Measurements from ENCODE around the gene SND1.

GRCh38 chr7:127840226-127840951 is 188.4 kb downstream of the SND1 start:
- no peak for TF ChIP-seq CTCF (IDR thresholded peaks at IDR 0.05)
- TF ChIP-seq POLR2A (IDR thresholded peaks at IDR 0.05): no peak
